Endothelial cell of umbilical vein (primary cell): ENCODE data around the gene SYNPO2. TPM values are rescaled to one million over a fixed set of nuclear protein-coding genes. Genes with fewer than 3 reads are reported as not detected.

ENCODE experiments used
- BruUV-seq: library from RNA; stranded (reverse); fragments of 400-500 nt; replicated peaks from 2 replicates; lab custom pipeline; 2021; lab: Mats Ljungman, UMichigan
- CTCF ChIA-PET: fragments of 300-600, 350-600 bp; sonication (Branson Sonifier 250); formaldehyde crosslinking; loops from one replicate; lab custom pipeline; 2021; ENCODE audit warnings: antibody characterized with exemption, inconsistent platforms; lab: Charles Lee
- POLR2A ChIA-PET: fragments of 300-600, 350-600 bp; sonication (Branson Sonifier 250); formaldehyde crosslinking; loops from one replicate; lab custom pipeline; 2021; ENCODE audit warnings: antibody characterized with exemption, inconsistent platforms; lab: Charles Lee
- DNase-seq: peaks from one replicate; pipeline ENCODE4 v3.0.0-alpha.2; 2011; ENCODE audit warnings: low read depth, low spot score
- FAIRE-seq: peaks from 2 replicates; lab custom pipeline; 2011; peaks lifted over from hg19 to GRCh38; lab: Jason Lieb, UNC
- H2AFZ ChIP-seq: 2 replicates; pipeline ENCODE4 v1.6.0; 2012; ENCODE audit warnings: low read depth, low read length, control low read depth, inconsistent platforms
- H3K27ac ChIP-seq: 2 replicates; pipeline ENCODE4 v1.5.1; 2011; ENCODE audit warnings: low read depth, mild to moderate bottlenecking, control low read depth, low read length, moderate library complexity; ENCODE audit not compliant: insufficient read depth
- H3K27me3 ChIP-seq, 2 experiments: 2 replicates each; pipeline versions ENCODE4 v1.6.0 to v1.6.1; 2011; ENCODE audit warnings: low read length in 2 of 2, mixed read lengths in 1 of 2; ENCODE audit not compliant: control insufficient read depth in 2 of 2, insufficient read depth in 2 of 2
- H3K36me3 ChIP-seq, 2 experiments: 2 replicates in 1 of 2; 3 replicates in 1 of 2; pipeline ENCODE4 v1.5.1; 2011; ENCODE audit warnings: low read length in 2 of 2, mild to moderate bottlenecking in 1 of 2, moderate library complexity in 1 of 2; ENCODE audit not compliant: control insufficient read depth in 2 of 2, insufficient read depth in 2 of 2; ENCODE audit errors: extremely low read depth in 1 of 2
- H3K4me1 ChIP-seq: 3 replicates; pipeline ENCODE4 v1.5.1; 2011; ENCODE audit warnings: mild to moderate bottlenecking, low read length; ENCODE audit not compliant: control insufficient read depth, insufficient read depth; ENCODE audit errors: extremely low read depth
- H3K4me2 ChIP-seq: 2 replicates; pipeline ENCODE4 v1.6.1; 2011; ENCODE audit warnings: low read length, control low read depth, mixed read lengths; ENCODE audit not compliant: insufficient read depth
- H3K4me3 ChIP-seq, 3 experiments: fragments of 200-600 bp in 1 of 3; sonication (generic), shearing (Covaris generic) in 1 of 3; replicated peaks in 1 of 3; 2 replicates each; pipeline ENCODE4 v1.5.1; 2011 to 2016; ENCODE audit warnings: control low read depth in 3 of 3, low read length in 3 of 3, mild to moderate bottlenecking in 2 of 3, inconsistent platforms in 1 of 3, low read depth in 1 of 3, moderate library complexity in 1 of 3; ENCODE audit not compliant: insufficient read depth in 1 of 3
- H3K79me2 ChIP-seq: 2 replicates; pipeline ENCODE4 v1.6.0; 2012; ENCODE audit warnings: low read length, inconsistent platforms; ENCODE audit not compliant: control insufficient read depth, insufficient read depth
- H3K9ac ChIP-seq: replicated peaks from 2 replicates; pipeline ENCODE3; 2011; ENCODE audit warnings: low read length, control low read depth; ENCODE audit not compliant: insufficient read depth; ENCODE audit errors: extremely low read depth
- H3K9me1 ChIP-seq: replicated peaks from 3 replicates; pipeline ENCODE4 v1.6.0; 2011; ENCODE audit warnings: mild to moderate bottlenecking, low read length; ENCODE audit not compliant: control insufficient read depth, insufficient read depth; ENCODE audit errors: extremely low read depth
- H3K9me3 ChIP-seq: replicated peaks from 2 replicates; pipeline ENCODE4 v1.5.1; 2012; ENCODE audit warnings: low read length, inconsistent platforms; ENCODE audit not compliant: control insufficient read depth, insufficient read depth
- H4K20me1 ChIP-seq: replicated peaks from 2 replicates; pipeline ENCODE3; 2011; ENCODE audit warnings: mild to moderate bottlenecking, low read length; ENCODE audit not compliant: control insufficient read depth, insufficient read depth; ENCODE audit errors: extremely low read depth
- CTCF ChIP-seq, 2 donors: IDR thresholded peaks; 1 replicate in 1 of 2; 2 replicates in 1 of 2; pipeline ENCODE4 v1.5.1; 2011; ENCODE audit warnings: low read length in 2 of 2, mild to moderate bottlenecking in 2 of 2, moderate library complexity in 2 of 2, control low read depth in 1 of 2, inconsistent platforms in 1 of 2, low read depth in 1 of 2; ENCODE audit not compliant: insufficient read depth in 1 of 2; ENCODE audit errors: extremely low read depth in 1 of 2
- EZH2 ChIP-seq: IDR thresholded peaks from 2 replicates; pipeline ENCODE4 v1.6.1; 2012; ENCODE audit warnings: borderline replicate concordance, low read depth, mild to moderate bottlenecking, moderate library complexity, low read length, inconsistent platforms; ENCODE audit not compliant: severe bottlenecking
- FOS ChIP-seq: IDR thresholded peaks from 2 replicates; pipeline ENCODE4 v1.6.1; 2011; ENCODE audit warnings: mild to moderate bottlenecking, low read length, moderate library complexity, borderline replicate concordance; ENCODE audit not compliant: insufficient read depth
- GATA2 ChIP-seq: IDR thresholded peaks from 2 replicates; pipeline ENCODE4 v1.7.0; 2011; ENCODE audit warnings: low read depth, mild to moderate bottlenecking, moderate library complexity, mixed read lengths, low read length; ENCODE audit not compliant: insufficient read length, insufficient read depth
- JUN ChIP-seq: IDR thresholded peaks from 2 replicates; pipeline ENCODE4 v1.6.1; 2011; ENCODE audit warnings: borderline replicate concordance, low read depth; ENCODE audit not compliant: insufficient read length, insufficient read depth
- MAX ChIP-seq: IDR thresholded peaks from 2 replicates; pipeline ENCODE4 v1.6.1; 2011; ENCODE audit not compliant: insufficient read depth, insufficient read length
- MYC ChIP-seq: IDR thresholded peaks from one replicate; pipeline ENCODE4 v1.6.1; 2011; ENCODE audit warnings: mild to moderate bottlenecking, low read depth, low read length
- POLR2A ChIP-seq: IDR thresholded peaks from 2 replicates; pipeline ENCODE4 v1.6.1; 2012; ENCODE audit warnings: low read depth, mild to moderate bottlenecking, control low read depth, low read length
- POLR2AphosphoS5 ChIP-seq: IDR thresholded peaks from 2 replicates; pipeline ENCODE4 v1.6.1; 2012; ENCODE audit warnings: low read depth, mild to moderate bottlenecking, control low read depth, low read length, moderate library complexity; ENCODE audit not compliant: insufficient read depth
- dilution Hi-C: fragments of 300-500 bp; cut with MboI; formaldehyde crosslinking; loops from one replicate; pipeline ENCODE4 v1.15.0; 2019; ENCODE audit warnings: low sequenced_read_pairs; ENCODE audit not compliant: extremely low pct_ligation_motif_present
- intact Hi-C: fragments of 100-400 bp; cut with micrococcal nuclease; formaldehyde crosslinking; loops from one replicate; pipeline ENCODE4 v1.10.0; 2022
- polyA plus RNA-seq, 4 experiments: library from polyadenylated mRNA; depleted of rRNA in 3 of 4; stranded (reverse) in 3 of 4; unstranded in 1 of 4; fragments of >200 nt; gene quantifications; 2 replicates each; pipeline versions ENCODE4 v1.2.1 to v1.2.3, GENCODE V29; 2011 to 2012; ENCODE audit warnings: missing spikeins in 1 of 4
- total RNA-seq: library from RNA; stranded (reverse); gene quantifications from 2 replicates; pipeline ENCODE4 v1.2.3, GENCODE V29; 2021

The SYNPO2 gene
- total and polyA plus RNA-seq, 2 donors (not counting 3 experiments of a cell fraction or from before 2014, with no cell fraction given), result 0.06 to 0.13 TPM

- BruUV-seq, result no TSS peak
These were observed 139.2 kb downstream of the SYNPO2 start for GRCh38 chr4:119027811-119028210.

More at GRCh38 chr4:119027811-119028210, 139.2 kb downstream of the SYNPO2 start:
- no peak overlapping the region for H3K9ac ChIP-seq
- FAIRE-seq, result no peak
- dilution Hi-C loops (no loop called here), intact Hi-C loops (no loop called here)
- no peak overlapping the region for H3K4me3 ChIP-seq
- peaks cover 0 to 1% of the 10 kb centered on the region in 2 experiments for H3K27me3 ChIP-seq
- no peak overlapping the region for H3K4me2 ChIP-seq
- no peaks in the 10 kb centered on the region for H3K79me2 ChIP-seq
- no peaks in the 10 kb centered on the region for H3K9me1 ChIP-seq
- no peak overlapping the region for H2AFZ ChIP-seq
- H4K20me1 ChIP-seq, result no peaks in the 10 kb centered on the region
- no peaks in the 10 kb centered on the region for H3K36me3 ChIP-seq
- H3K4me1 ChIP-seq, result peaks cover 5% of the 10 kb centered on the region
- CTCF ChIA-PET, result interaction anchor here (1.2 kb wide), 1 partner anchor 12 kb away, joined by 3 read pairs; no protein-coding TSS in a partner anchor
- TF ChIP-seq POLR2AphosphoS5, result no peak
- TF ChIP-seq CTCF (IDR thresholded peaks at IDR 0.05; ENCODE audit: extremely low read depth in 1 of 2, insufficient read depth in 1 of 2, low read depth in 1 of 2, low read length in 2 of 2), result no peak
- TF ChIP-seq JUN, result no peak
- TF ChIP-seq POLR2A, result no peak
- TF ChIP-seq EZH2, result no peak
- TF ChIP-seq GATA2, result no peak
- no peak for TF ChIP-seq MYC
- no peak for TF ChIP-seq FOS
- TF ChIP-seq MAX, result no peak
- POLR2A ChIA-PET, result no interaction called here
- no peak for DNase-seq
- H3K27ac ChIP-seq, result no peak overlapping the region
- H3K9me3 ChIP-seq, result no peaks in the 10 kb centered on the region
